C4-2B (cell line): ENCODE data around the gene FXYD1.

ENCODE experiments used
- ZFX ChIP-seq: fragments of 450-650 bp; IDR thresholded peaks from 2 replicates; pipeline ENCODE4 v1.6.1; 2017
- TF ChIP-seq, protein P1 (sequence below): fragments of 450-650 bp; conservative IDR thresholded peaks from 2 replicates; pipeline ENCODE4 v1.5.1; 2017; ENCODE audit warnings: mild to moderate bottlenecking

DNA sequence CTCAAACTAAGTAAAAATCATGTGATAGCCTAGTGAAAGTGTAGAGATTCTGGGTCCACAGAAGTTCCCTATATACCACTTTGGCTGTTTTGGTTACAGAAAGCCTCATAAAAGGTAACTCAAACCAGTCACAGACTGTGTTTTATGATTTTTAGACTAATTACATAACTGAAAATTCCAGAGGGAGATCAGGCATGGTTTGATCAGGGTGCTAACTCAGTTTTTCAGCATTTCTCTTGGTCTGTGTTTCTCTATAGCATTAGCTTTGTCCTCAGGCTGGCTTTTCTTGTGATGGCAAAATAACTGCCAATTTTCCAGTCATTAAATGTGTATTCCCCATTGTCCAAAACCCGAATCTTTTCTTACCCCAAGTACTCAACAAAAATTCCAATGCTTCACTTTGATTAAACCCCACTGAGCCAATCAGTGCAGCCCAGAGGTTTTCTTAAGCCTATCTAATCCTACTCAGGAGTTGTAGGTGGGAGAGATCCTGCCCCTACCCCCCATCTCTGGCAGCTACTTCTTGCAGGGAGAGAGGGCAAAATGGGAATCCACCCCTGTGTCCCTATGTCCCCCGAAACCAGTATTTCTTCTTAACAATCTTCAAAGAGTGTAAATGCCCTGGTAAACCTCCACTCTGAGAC is 31.6 kb upstream of the FXYD1 start:
- TF ChIP-seq, protein P1, sequence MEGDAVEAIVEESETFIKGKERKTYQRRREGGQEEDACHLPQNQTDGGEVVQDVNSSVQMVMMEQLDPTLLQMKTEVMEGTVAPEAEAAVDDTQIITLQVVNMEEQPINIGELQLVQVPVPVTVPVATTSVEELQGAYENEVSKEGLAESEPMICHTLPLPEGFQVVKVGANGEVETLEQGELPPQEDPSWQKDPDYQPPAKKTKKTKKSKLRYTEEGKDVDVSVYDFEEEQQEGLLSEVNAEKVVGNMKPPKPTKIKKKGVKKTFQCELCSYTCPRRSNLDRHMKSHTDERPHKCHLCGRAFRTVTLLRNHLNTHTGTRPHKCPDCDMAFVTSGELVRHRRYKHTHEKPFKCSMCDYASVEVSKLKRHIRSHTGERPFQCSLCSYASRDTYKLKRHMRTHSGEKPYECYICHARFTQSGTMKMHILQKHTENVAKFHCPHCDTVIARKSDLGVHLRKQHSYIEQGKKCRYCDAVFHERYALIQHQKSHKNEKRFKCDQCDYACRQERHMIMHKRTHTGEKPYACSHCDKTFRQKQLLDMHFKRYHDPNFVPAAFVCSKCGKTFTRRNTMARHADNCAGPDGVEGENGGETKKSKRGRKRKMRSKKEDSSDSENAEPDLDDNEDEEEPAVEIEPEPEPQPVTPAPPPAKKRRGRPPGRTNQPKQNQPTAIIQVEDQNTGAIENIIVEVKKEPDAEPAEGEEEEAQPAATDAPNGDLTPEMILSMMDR: no peak
- no peak for TF ChIP-seq ZFX
